ENCODE measurements around the gene SERAC1. TPM values are rescaled to one million over a fixed set of nuclear protein-coding genes. Genes with fewer than 3 reads are reported as not detected.
"Not testable (repeated sequence)": the region's sequence is repeated elsewhere in the genome, so short reads cannot be mapped to it uniquely, and the experiment has no call there.

SERAC1 gene
- total and polyA plus RNA-seq, 4 experiments from 2014 or later = 1.7 to 5.5 (median 4.0) TPM

- H3K27me3 Mint-ChIP-seq; H3K4me3 ChIP-seq (ENCODE audit: low read length in 2 of 2); H3K4me1 ChIP-seq (ENCODE audit: insufficient read depth, low read length); H3K4me1 Mint-ChIP-seq; intact Hi-C loops (cut with micrococcal nuclease); POLR2A ChIA-PET (ENCODE audit: partially characterized antibody); H3K9me3 Mint-ChIP-seq; H3K4me3 Mint-ChIP-seq; H3K27me3 ChIP-seq (ENCODE audit: insufficient read depth, low read length); H3K9me3 ChIP-seq (ENCODE audit: control insufficient read depth in 1 of 2, low read length in 2 of 2); H3K27ac ChIP-seq (ENCODE audit: low read depth, low read length); DNase-seq; H3K36me3 ChIP-seq (ENCODE audit: insufficient read depth, low read length); H3K27ac Mint-ChIP-seq: not testable (repeated sequence)
- peaks cover 25 to 28% of the 10 kb centered on the region in 2 donors for H3K36me3 Mint-ChIP-seq
- CTCF ChIA-PET (ENCODE audit: partially characterized antibody) = interaction anchor here (1.5 kb wide), 1 partner anchor 29 kb away, joined by 3 read pairs; no protein-coding TSS in a partner anchor
Measured at GRCh38 chr6:158152025-158152424, 16.0 kb downstream of the SERAC1 start.

GRCh38 chr6:158150701-158151100, 17.4 kb downstream of the SERAC1 start:
- intact Hi-C loops (cut with micrococcal nuclease) = no loop called here
- no peak for DNase-seq
- Mint-ChIP-seq H3K27me3 (no peaks in the 10 kb centered on the region), H3K9me3 (no peaks in the 10 kb centered on the region), H3K36me3 (peaks cover 26 to 27% of the 10 kb centered on the region in 2 donors), H3K4me3 (no peak overlapping the region), H3K27ac (no peak overlapping the region), H3K4me1 (no peaks in the 10 kb centered on the region)
- peaks cover 4% of the 10 kb centered on the region for H3K36me3 ChIP-seq (ENCODE audit: insufficient read depth, low read length)
- no peaks in the 10 kb centered on the region for H3K27me3 ChIP-seq (ENCODE audit: insufficient read depth, low read length)
- H3K27ac ChIP-seq (ENCODE audit: low read depth, low read length) = no peak overlapping the region
- H3K9me3 ChIP-seq (ENCODE audit: control insufficient read depth in 1 of 2, low read length in 2 of 2) = no peaks in the 10 kb centered on the region
- H3K4me3 ChIP-seq (ENCODE audit: low read length in 2 of 2) = no peak overlapping the region
- POLR2A ChIA-PET (ENCODE audit: partially characterized antibody) = no interaction called here
- H3K4me1 ChIP-seq (ENCODE audit: insufficient read depth, low read length) = no peaks in the 10 kb centered on the region
- CTCF ChIA-PET (ENCODE audit: partially characterized antibody) = interaction anchor here (0.7 to 1.5 kb wide), 2 partner anchors 28 to 63 kb away, joined by 3 read pairs; no protein-coding TSS in a partner anchor

GRCh38 chr6:158149641-158150040, 18.4 kb downstream of the SERAC1 start:
- H3K9me3 Mint-ChIP-seq = no peaks in the 10 kb centered on the region
- H3K4me3 Mint-ChIP-seq = no peak overlapping the region
- intact Hi-C loops (cut with micrococcal nuclease) = no loop called here
- Histone ChIP-seq H3K4me1 (ENCODE audit: insufficient read depth, low read length) (no peaks in the 10 kb centered on the region), H3K9me3 (ENCODE audit: control insufficient read depth in 1 of 2, low read length in 2 of 2) (no peaks in the 10 kb centered on the region), H3K27ac (ENCODE audit: low read depth, low read length) (no peak overlapping the region), H3K4me3 (ENCODE audit: low read length in 2 of 2) (no peak overlapping the region), H3K36me3 (ENCODE audit: insufficient read depth, low read length) (peaks cover under 1% of the 10 kb centered on the region), H3K27me3 (ENCODE audit: insufficient read depth, low read length) (no peaks in the 10 kb centered on the region)
- ChIA-PET CTCF (ENCODE audit: partially characterized antibody) (interaction anchor here (0.6 kb wide), 1 partner anchor 16 kb away, joined by 3 read pairs; no protein-coding TSS in a partner anchor), POLR2A (ENCODE audit: partially characterized antibody) (no interaction called here)
- no peak for DNase-seq
- H3K4me1 Mint-ChIP-seq = no peaks in the 10 kb centered on the region
- H3K27ac Mint-ChIP-seq = no peak overlapping the region
- peaks cover 18 to 21% of the 10 kb centered on the region in 2 donors for H3K36me3 Mint-ChIP-seq
- no peaks in the 10 kb centered on the region for H3K27me3 Mint-ChIP-seq

GRCh38 chr6:158143700-158144099, 24.4 kb downstream of the SERAC1 start:
- H3K27me3 ChIP-seq (ENCODE audit: insufficient read depth, low read length) = no peaks in the 10 kb centered on the region
- no peak overlapping the region for H3K27ac ChIP-seq (ENCODE audit: low read depth, low read length)
- intact Hi-C loops (cut with micrococcal nuclease) = no loop called here
- no peak overlapping the region for H3K4me3 ChIP-seq (ENCODE audit: low read length in 2 of 2)
- Mint-ChIP-seq H3K4me1 (no peaks in the 10 kb centered on the region), H3K36me3 (peaks cover 35 to 37% of the 10 kb centered on the region in 2 donors), H3K27me3 (no peaks in the 10 kb centered on the region), H3K4me3 (no peak overlapping the region), H3K9me3 (no peaks in the 10 kb centered on the region), H3K27ac (no peak overlapping the region)
- no peaks in the 10 kb centered on the region for H3K36me3 ChIP-seq (ENCODE audit: insufficient read depth, low read length)
- CTCF ChIA-PET (ENCODE audit: partially characterized antibody) = interaction anchor here (0.6 kb wide), 1 partner anchor 407 kb away, joined by 4 read pairs; no protein-coding TSS in a partner anchor
- no peak for DNase-seq
- no peaks in the 10 kb centered on the region for H3K4me1 ChIP-seq (ENCODE audit: insufficient read depth, low read length)
- no peaks in the 10 kb centered on the region for H3K9me3 ChIP-seq (ENCODE audit: control insufficient read depth in 1 of 2, low read length in 2 of 2)
- POLR2A ChIA-PET (ENCODE audit: partially characterized antibody) = no interaction called here

GRCh38 chr6:158142789-158143188, 25.3 kb downstream of the SERAC1 start:
- CTCF ChIA-PET (ENCODE audit: partially characterized antibody) = no interaction called here
- peaks cover 36 to 37% of the 10 kb centered on the region in 2 donors for H3K36me3 Mint-ChIP-seq

GRCh38 chr6:158131926-158132325, 36.1 kb downstream of the SERAC1 start:
- no peaks in the 10 kb centered on the region for H3K27me3 ChIP-seq (ENCODE audit: insufficient read depth, low read length)
- no peaks in the 10 kb centered on the region for H3K9me3 Mint-ChIP-seq
- H3K4me1 Mint-ChIP-seq = no peaks in the 10 kb centered on the region
- CTCF ChIA-PET (ENCODE audit: partially characterized antibody) = interaction anchor here (1.0 to 1.3 kb wide), 2 partner anchors 59 to 106 kb away, joined by 3 read pairs; no protein-coding TSS in a partner anchor
- POLR2A ChIA-PET (ENCODE audit: partially characterized antibody) = no interaction called here
- peak in 2 of 5 donors; percentile 6 to 11 for DNase-seq
- peaks cover 12 to 23% of the 10 kb centered on the region in 2 donors for H3K36me3 Mint-ChIP-seq
- H3K36me3 ChIP-seq (ENCODE audit: insufficient read depth, low read length) = no peaks in the 10 kb centered on the region
- no peaks in the 10 kb centered on the region for H3K4me1 ChIP-seq (ENCODE audit: insufficient read depth, low read length)
- intact Hi-C loops (cut with micrococcal nuclease) = no loop called here
- H3K27me3 Mint-ChIP-seq = no peaks in the 10 kb centered on the region
- no peaks in the 10 kb centered on the region for H3K9me3 ChIP-seq (ENCODE audit: control insufficient read depth in 1 of 2, low read length in 2 of 2)
- no peak overlapping the region for H3K4me3 Mint-ChIP-seq
- no peak overlapping the region for H3K4me3 ChIP-seq (ENCODE audit: low read length in 2 of 2)
- H3K27ac ChIP-seq (ENCODE audit: low read depth, low read length) = no peak overlapping the region
- no peak overlapping the region for H3K27ac Mint-ChIP-seq

More at GRCh38 chr6:158142789-158143188, 25.3 kb downstream of the SERAC1 start:
- Histone ChIP-seq H3K27me3 (ENCODE audit: insufficient read depth, low read length) (no peaks in the 10 kb centered on the region), H3K36me3 (ENCODE audit: insufficient read depth, low read length) (no peaks in the 10 kb centered on the region), H3K27ac (ENCODE audit: low read depth, low read length) (no peak overlapping the region), H3K4me1 (ENCODE audit: insufficient read depth, low read length) (no peaks in the 10 kb centered on the region), H3K9me3 (ENCODE audit: control insufficient read depth in 1 of 2, low read length in 2 of 2) (no peaks in the 10 kb centered on the region), H3K4me3 (ENCODE audit: low read length in 2 of 2) (no peak overlapping the region)
- Mint-ChIP-seq H3K4me3 (no peak overlapping the region), H3K4me1 (no peaks in the 10 kb centered on the region), H3K27me3 (no peaks in the 10 kb centered on the region), H3K9me3 (no peaks in the 10 kb centered on the region), H3K27ac (peak overlapping the region in 2 of 7 donors; percentile 5 to 57)
- POLR2A ChIA-PET (ENCODE audit: partially characterized antibody) = no interaction called here
- intact Hi-C loops (cut with micrococcal nuclease) = no loop called here
- no peak for DNase-seq

GRCh38 chr6:158125271-158125670, 42.8 kb downstream of the SERAC1 start:
- Histone ChIP-seq H3K36me3 (ENCODE audit: insufficient read depth, low read length) (no peaks in the 10 kb centered on the region), H3K9me3 (ENCODE audit: control insufficient read depth in 1 of 2, low read length in 2 of 2) (no peaks in the 10 kb centered on the region), H3K4me3 (ENCODE audit: low read length in 2 of 2) (no peak overlapping the region), H3K27ac (ENCODE audit: low read depth, low read length) (no peak overlapping the region), H3K4me1 (ENCODE audit: insufficient read depth, low read length) (no peaks in the 10 kb centered on the region), H3K27me3 (ENCODE audit: insufficient read depth, low read length) (no peaks in the 10 kb centered on the region)
- Mint-ChIP-seq H3K4me1 (no peaks in the 10 kb centered on the region), H3K9me3 (no peaks in the 10 kb centered on the region), H3K4me3 (no peak overlapping the region), H3K27me3 (no peaks in the 10 kb centered on the region), H3K27ac (no peak overlapping the region), H3K36me3 (peaks cover 21 to 49% of the 10 kb centered on the region in 2 donors)
- CTCF ChIA-PET (ENCODE audit: partially characterized antibody) = no interaction called here
- intact Hi-C loops (cut with micrococcal nuclease) = no loop called here
- POLR2A ChIA-PET (ENCODE audit: partially characterized antibody) = no interaction called here
- DNase-seq = no peak
